Prostate gland (tissue), 2 donors: ENCODE results near the gene CCDC91. TPM values are rescaled to one million over a fixed set of nuclear protein-coding genes. Genes with fewer than 3 reads are reported as not detected.

Source experiments
- DNase-seq: peaks from one replicate; pipeline ENCODE4 v3.0.0-alpha.2; 2019; ENCODE audit warnings: low spot score
- H3K27ac ChIP-seq, 2 donors: fragments of 200-600 bp; sonication (generic); 2 replicates each; pipeline ENCODE4 v1.5.1; 2017 to 2019
- H3K27me3 ChIP-seq: fragments of 200-600 bp; sonication (generic); replicated peaks from 2 replicates; pipeline ENCODE4 v1.5.1; 2019; ENCODE audit not compliant: insufficient read depth
- H3K36me3 ChIP-seq, 2 donors: fragments of 200-600 bp; sonication (generic); 1 replicate in 1 of 2; 2 replicates in 1 of 2; pipeline versions ENCODE4 v1.5.1 to v1.8.1; 2017 to 2019
- H3K4me1 ChIP-seq: fragments of 200-600 bp; sonication (generic); replicated peaks from 2 replicates; pipeline ENCODE4 v1.5.1; 2019
- H3K4me3 ChIP-seq, 2 donors: fragments of 200-600 bp; sonication (generic); 2 replicates each; pipeline ENCODE4 v1.5.1; 2017 to 2019
- H3K9me3 ChIP-seq: fragments of 200-600 bp; sonication (generic); 2 replicates; pipeline ENCODE4 v1.5.1; 2017
- CTCF ChIP-seq, 4 experiments: fragments of 200-600 bp in 2 of 4; fragments of 450-650 bp in 2 of 4; sonication (generic) in 2 of 4; IDR thresholded peaks; 1 replicate in 3 of 4; 2 replicates in 1 of 4; pipeline ENCODE4 v1.5.1; 2016 to 2019; ENCODE audit warnings: antibody characterized with exemption in 4 of 4, mild to moderate bottlenecking in 2 of 4, moderate library complexity in 2 of 4
- POLR2A ChIP-seq: fragments of 450-650 bp; IDR thresholded peaks from one replicate; pipeline ENCODE4 v1.6.1; 2016; ENCODE audit warnings: antibody characterized with exemption, mild to moderate bottlenecking
- POLR2AphosphoS5 ChIP-seq: sonication (generic); formaldehyde crosslinking; IDR thresholded peaks from one replicate; pipeline ENCODE4 v1.6.1; 2017; ENCODE audit warnings: antibody characterized with exemption
- WGBS: methylation state at CpG from one replicate; pipeline ENCODE4 v1.1.5; 2018; 5-methylcytosine and 5-hydroxymethylcytosine counted together
- intact Hi-C: fragments of 100-400 bp; cut with DNase I; formaldehyde crosslinking; loops from one replicate; pipeline ENCODE4 v1.14.2; 2022
- total RNA-seq, 2 donors: library from RNA; depleted of rRNA; stranded (reverse); fragments of >200 nt; gene quantifications; one replicate each; pipeline ENCODE4 v1.1.0, GENCODE V29; 2016

The CCDC91 gene
- total RNA-seq, 2 donors from 2014 or later: 25.3 to 42.4 TPM

- DNase-seq: no peak
- TF ChIP-seq POLR2A (no peak), CTCF (IDR thresholded peaks at IDR 0.05) (no peak), POLR2AphosphoS5 (no peak)
- intact Hi-C loops: no loop called here
- H3K4me3 ChIP-seq: no peak overlapping the region
- H3K36me3 ChIP-seq: no peaks in the 10 kb centered on the region
- H3K27ac ChIP-seq: no peak overlapping the region
- H3K9me3 ChIP-seq: no peaks in the 10 kb centered on the region
- WGBS: 44% methylated on average over 1 of the region's 1 CpG
- H3K4me1 ChIP-seq: no peaks in the 10 kb centered on the region
- no peaks in the 10 kb centered on the region for H3K27me3 ChIP-seq
Observed at GRCh38 chr12:28350502-28350901, 160.2 kb downstream of the CCDC91 start.

- Histone ChIP-seq H3K27me3 (no peaks in the 10 kb centered on the region), H3K4me3 (no peak overlapping the region), H3K4me1 (no peaks in the 10 kb centered on the region), H3K36me3 (no peaks in the 10 kb centered on the region), H3K9me3 (no peaks in the 10 kb centered on the region), H3K27ac (no peak overlapping the region)
- TF ChIP-seq CTCF (IDR thresholded peaks at IDR 0.05) (no peak), POLR2AphosphoS5 (no peak), POLR2A (no peak)
- 90% methylated on average over 2 of the region's 2 CpGs for WGBS
- DNase-seq: no peak
- intact Hi-C loops: no loop called here
Observed at GRCh38 chr12:28351414-28351813, 161.2 kb downstream of the CCDC91 start.

GRCh38 chr12:28355161-28355560 lies 164.9 kb downstream of the CCDC91 start:
- intact Hi-C loops: no loop called here
- Histone ChIP-seq H3K27ac (no peak overlapping the region), H3K4me1 (no peaks in the 10 kb centered on the region), H3K27me3 (no peaks in the 10 kb centered on the region), H3K9me3 (no peaks in the 10 kb centered on the region), H3K4me3 (no peak overlapping the region), H3K36me3 (no peaks in the 10 kb centered on the region)
- TF ChIP-seq POLR2AphosphoS5: no peak
- no peak for DNase-seq

DNA sequence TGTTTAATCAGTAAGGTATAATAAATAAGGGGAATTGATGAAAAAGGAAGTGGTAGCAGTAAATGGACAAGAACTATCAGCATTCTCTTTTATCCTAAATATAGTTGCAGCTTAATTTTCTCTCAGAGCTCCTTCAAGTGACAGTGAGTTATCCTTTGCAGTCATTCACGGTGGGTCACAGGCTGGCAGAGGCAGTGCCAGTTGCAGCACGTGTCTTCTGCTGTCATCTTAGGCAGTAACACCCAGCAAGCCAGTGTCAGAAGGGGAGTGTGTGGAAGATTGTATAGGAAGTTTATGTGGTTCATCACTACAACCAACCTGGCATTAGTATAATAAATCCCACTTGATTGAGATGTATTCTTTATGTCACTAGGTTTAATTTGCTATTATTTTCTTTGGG lies 170.0 kb downstream of the CCDC91 start:
- 64% methylated on average over 2 of the region's 2 CpGs for WGBS
- no peak overlapping the region for H3K27ac ChIP-seq
- intact Hi-C loops: no loop called here

GRCh38 chr12:28367326-28367725 lies 177.1 kb downstream of the CCDC91 start:
- Histone ChIP-seq H3K27ac (no peak overlapping the region), H3K27me3 (no peaks in the 10 kb centered on the region), H3K4me3 (no peak overlapping the region), H3K9me3 (no peaks in the 10 kb centered on the region), H3K4me1 (no peaks in the 10 kb centered on the region), H3K36me3 (no peaks in the 10 kb centered on the region)
- no peak for TF ChIP-seq POLR2AphosphoS5
- no peak for TF ChIP-seq POLR2A
- no peak for TF ChIP-seq CTCF (IDR thresholded peaks at IDR 0.05)
- intact Hi-C loops: no loop called here
- WGBS: 93% methylated on average over 1 of the region's 1 CpG
- DNase-seq: no peak

More for the DNA sequence above, 170.0 kb downstream of the CCDC91 start:
- H3K4me3 ChIP-seq: no peak overlapping the region
- no peaks in the 10 kb centered on the region for H3K27me3 ChIP-seq
- no peaks in the 10 kb centered on the region for H3K36me3 ChIP-seq
- DNase-seq: no peak
- TF ChIP-seq POLR2A (no peak), POLR2AphosphoS5 (no peak), CTCF (IDR thresholded peaks at IDR 0.05) (no peak)
- H3K4me1 ChIP-seq: no peaks in the 10 kb centered on the region
- H3K9me3 ChIP-seq: no peaks in the 10 kb centered on the region
